ENCODE results near the gene MCHR2.
"Not testable (repeated sequence)": the region's sequence is repeated elsewhere in the genome, so short reads cannot be mapped to it uniquely, and the experiment has no call there.

The MCHR2 gene, protein sequence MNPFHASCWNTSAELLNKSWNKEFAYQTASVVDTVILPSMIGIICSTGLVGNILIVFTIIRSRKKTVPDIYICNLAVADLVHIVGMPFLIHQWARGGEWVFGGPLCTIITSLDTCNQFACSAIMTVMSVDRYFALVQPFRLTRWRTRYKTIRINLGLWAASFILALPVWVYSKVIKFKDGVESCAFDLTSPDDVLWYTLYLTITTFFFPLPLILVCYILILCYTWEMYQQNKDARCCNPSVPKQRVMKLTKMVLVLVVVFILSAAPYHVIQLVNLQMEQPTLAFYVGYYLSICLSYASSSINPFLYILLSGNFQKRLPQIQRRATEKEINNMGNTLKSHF

DNA sequence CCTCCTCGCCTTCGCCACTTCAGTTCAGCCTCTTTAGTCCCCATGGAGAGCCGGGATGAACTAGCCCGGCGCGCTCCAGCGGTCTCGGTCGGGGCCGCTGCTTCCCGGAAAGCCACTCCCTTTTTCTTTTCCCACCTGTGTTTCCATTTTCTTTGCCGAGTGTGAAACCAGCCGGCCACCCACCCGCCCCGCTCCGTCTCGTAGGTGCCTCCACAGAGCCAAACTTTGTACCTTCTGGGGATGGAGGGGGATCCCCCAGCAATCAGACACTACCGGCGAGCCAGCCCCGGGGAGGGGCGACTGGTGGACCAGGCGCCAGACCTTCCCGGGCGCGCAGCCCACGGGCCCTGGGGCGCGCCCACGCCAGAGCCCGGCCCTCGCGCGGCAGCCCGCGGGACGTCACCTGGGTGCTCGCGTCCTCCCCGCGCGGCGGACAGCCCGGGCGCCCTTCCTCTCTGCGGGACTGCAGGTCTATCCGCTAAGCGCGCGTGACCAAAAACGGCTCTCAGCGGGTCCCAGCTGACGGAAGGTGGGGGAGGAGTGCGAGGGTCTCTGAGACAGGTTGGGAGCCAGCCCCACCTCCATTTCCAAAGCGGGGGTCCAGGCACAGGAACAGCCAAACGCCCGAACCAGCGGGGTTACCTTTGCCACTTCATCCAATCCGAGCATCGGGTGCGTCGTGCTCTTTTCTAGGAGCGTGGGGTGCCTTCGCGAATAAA, at the start of gene MCHR2:
MCHR2 (minus strand) TSS at position 691 of the 719 bp plus-strand sequence. CDS start 38,076 bp downstream, outside the sequence.
- peak; percentile 45 for DNase-seq (ENCODE audit: low spot score)

DNA sequence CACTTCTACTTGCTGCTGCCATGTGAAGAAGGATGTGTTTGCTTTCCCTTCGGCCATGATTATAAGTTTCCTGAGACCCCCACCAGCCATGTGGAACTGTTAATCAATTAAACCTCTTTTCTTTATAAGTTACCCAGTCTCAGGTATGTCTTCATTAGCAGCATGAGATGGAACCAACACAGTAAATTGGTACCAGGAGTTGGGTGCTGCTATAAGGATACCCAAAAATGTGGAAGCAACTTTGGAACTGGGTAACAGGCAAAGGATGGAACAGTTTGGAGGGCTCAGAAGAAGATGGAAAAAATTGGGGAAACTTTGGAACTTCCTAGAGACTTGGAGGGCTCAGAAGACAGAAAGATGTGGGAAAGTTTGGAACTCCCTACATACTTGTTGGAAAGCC, 44.5 kb upstream of the MCHR2 start:
- DNase-seq (ENCODE audit: low spot score): not testable (repeated sequence)

DNA sequence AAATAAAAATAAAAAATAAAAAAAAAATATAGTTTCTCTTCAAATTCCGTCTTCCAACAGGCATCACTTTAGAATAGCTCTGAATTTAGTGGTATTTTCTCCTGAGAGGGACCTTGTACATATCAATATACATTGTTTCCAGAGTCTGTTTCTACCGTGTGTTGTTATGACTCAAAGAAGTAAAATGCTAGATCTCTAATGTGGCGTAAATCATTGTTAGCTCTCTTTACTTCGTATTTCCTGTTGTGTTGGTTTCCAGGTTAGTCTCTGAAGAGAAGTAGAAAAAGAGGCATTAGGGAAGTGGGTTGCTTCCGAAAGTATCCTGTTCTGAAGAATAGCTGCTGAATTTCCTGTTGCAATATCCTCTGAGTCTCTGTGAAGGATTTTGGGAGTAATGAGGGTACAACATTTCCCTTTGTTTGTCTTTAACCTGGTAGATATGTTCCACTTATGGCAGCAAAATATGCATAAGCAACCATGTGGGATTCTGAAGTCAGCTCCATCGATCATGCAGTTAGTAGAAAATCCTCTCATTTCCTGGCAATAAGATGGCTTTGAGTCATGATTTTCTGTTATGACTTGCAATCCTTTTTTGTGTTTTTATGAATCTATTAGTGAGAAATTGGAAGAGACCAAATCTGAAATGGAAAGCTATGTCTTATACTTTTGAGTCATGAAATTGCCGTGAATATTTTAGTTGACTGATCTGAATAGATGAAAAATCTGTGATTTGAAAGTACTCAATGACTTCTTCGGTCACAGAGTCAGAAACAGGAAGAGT, 42.0 kb upstream of the MCHR2 start:
- no peak for DNase-seq (ENCODE audit: low spot score)

DNA sequence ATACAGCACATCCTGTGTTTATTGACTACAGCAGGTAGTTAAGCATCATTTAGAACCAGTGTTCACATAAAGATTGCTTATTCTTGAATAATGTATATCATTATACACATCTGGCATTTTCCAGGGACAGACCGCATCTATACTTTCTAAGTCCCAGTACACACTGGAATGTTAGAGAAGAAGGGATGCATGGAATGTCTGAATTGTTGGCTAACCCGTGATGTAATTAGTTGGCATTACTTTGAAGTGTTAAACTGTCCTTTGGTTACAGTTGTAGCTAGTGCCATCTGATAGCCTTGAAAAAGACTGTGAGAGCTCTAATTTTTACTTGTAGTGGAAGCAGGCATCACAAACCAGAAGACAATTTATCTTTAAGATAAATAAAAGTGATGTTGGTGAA, 29.8 kb upstream of the MCHR2 start:
- DNase-seq (ENCODE audit: low spot score): no peak

DNA sequence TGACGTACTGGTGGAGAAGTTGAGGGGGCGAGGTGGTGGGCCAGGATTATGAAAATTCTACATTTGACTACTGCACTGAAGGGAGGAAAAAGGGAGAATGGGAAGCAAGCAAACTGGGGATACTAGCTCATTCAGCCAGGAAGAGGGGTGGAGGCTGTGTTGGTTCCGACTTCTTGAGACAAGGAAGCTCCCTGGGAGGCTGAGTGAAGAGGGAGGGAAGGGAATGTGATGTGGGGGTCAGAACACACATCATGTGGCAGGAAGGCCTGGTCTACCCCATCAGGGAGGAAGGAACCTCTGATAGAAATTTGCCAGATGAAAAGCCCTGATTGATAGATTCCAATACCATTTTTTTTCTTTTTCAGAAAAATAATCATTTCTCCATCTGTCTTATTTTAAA, 28.8 kb upstream of the MCHR2 start:
- DNase-seq (ENCODE audit: low spot score): no peak

DNA sequence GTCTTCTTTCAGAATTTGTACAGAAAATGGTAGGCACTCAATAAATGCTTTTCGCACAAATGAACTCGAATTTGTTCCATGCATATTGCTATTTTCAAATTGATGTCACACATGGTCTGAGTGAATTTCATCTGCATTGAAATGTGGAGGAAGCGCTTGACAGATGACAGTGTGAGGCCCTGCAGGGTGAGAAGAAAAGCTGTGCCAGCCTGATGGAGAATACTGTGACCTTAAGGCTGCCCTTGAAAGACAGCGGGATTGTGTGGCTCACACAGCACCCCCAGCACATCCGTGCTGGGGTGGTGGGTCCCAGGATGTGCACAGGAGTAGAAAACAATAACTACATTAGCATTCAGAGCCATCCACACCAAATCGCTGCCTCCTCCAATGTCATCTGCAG, 14.8 kb upstream of the MCHR2 start:
- DNase-seq (ENCODE audit: low spot score): no peak

DNA sequence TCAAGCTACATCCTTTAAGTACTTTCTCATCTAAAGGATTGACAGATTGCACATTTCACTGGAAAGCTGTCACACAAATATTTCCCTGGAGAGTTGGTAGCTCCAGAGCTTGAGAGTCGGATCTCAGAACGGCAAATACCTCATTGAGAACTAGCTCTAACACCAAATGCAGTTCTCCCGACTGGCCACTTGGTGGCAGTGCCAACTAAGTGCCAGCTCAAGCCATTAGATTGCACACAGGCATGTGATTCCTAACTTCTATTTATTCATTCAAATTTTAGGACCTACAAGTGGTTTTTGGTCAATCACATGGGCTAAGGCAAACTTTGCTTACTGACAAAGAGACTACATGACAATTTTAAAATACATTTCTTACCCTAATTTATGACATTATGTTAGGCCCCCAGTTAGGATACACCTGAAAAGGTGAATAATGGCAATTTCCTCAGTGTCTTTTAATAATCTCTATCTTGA, 7.9 kb upstream of the MCHR2 start:
- peak; percentile 78 for DNase-seq (ENCODE audit: low spot score)

DNA sequence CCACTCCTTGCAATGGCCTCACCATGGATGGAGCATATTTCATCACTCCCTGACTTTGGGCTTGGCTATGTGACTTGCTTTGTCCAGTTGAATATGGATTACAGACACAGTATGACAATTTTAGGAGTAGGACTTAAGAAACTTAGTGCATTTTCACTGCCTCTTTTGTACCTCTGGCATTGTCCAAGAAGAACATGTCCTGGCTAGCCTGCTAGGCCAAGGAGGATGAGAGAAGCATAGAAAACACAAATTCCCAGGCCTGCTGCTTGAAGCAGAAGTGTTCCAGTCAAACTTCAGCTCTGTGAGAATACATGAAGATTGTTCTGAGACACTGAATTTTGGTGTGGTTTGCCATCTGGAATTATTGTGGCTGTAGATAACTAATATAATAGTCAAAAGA, 3.1 kb upstream of the MCHR2 start:
- no peak for DNase-seq (ENCODE audit: low spot score)

DNA sequence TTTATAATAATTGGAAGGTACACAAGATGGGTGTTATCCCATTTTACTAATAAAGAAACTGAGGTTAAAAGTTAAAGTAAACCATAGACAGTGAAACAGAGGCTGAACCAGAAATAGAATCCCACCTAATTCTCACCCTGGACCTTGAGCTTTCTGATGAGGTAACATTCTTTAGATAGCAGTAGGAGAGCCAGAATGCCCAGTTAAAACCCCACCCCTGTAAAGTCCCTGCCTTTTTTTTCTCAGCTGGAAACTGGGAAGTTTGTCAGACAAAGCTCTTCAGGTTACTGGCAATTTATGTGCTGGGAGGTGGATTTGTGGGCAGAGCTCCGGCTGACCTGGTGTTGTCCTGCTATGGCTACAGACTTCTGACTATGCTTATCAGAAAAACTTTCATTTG, 1.9 kb upstream of the MCHR2 start:
- no peak for DNase-seq (ENCODE audit: low spot score)

DNA sequence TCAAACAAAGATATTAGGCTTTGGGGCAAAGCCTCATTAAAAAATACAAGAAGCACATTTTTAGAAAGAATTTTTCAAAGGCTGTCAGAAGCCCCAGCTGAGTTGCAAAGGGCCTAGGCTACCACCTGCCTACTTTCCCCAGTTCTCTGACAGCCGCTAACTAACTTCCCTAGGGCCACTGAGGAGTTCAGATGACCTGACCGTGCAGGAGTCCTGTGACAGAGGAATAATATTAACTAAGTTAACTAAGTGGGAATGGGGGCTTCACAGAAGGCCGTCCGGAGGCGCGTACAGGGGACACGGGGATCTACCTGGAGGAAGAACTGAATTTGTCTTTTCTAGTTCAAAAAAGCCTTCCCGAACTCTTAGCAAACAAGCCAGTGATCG, 884 bp downstream of the MCHR2 start:
- no peak for DNase-seq (ENCODE audit: low spot score)

DNA sequence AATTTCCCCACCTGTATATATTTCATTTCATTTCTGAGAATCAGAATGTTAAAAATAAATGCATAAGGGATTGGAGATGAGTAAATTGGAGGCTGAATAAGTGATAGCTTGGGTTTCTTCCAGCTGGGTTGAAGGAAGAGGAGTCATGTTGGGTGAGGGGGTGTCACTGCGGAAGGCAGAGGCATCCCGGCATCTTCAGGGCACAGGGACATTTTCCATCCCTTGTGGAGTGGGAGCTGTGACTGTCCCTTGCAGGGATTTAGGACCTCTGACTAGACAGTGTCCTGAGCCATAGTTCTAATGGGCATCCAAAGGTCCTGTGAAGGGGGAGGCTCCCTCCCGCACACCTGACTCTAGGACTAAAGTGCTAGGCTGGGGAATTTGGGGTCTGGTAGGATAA, 2.1 kb downstream of the MCHR2 start:
- no peak for DNase-seq (ENCODE audit: low spot score)

DNA sequence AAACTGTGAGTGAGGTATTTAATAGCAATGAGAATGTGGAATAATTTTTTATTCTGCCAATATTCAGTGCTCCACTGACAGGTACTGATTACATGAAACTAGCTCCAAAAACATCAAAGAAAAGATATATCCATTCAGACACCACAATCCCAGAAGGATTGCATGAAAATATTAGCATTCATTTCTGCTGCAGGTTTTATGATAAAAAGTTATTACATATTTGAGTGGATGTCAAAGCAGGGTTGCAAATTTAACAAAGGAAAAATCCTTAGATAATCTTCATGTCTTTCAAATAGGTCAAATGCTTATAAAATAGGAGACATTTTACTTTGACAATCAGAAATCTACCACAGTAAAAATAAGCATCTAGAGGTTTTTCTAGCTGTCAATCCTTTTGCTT, 13.3 kb downstream of the MCHR2 start:
- no peak for DNase-seq (ENCODE audit: low spot score)

DNA sequence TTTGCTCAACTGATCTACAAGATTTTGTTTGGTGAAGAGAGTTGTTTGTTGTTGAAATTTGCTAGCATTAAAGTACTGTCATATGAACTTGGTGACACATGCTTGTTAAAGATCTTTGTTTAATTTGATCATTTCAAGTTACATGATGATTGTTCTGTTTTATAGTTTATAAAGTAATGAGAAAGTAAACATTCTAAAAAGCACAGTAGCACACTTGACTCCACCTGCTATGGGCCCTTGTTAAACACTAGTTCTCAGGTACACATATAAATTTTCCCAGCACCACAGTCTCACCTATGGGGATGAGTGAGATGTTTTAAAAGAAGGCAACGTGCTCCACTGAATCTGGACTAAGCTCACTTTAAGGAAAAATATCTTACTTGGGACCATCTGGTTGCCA, 14.1 kb downstream of the MCHR2 start:
- no peak for DNase-seq (ENCODE audit: low spot score)

DNA sequence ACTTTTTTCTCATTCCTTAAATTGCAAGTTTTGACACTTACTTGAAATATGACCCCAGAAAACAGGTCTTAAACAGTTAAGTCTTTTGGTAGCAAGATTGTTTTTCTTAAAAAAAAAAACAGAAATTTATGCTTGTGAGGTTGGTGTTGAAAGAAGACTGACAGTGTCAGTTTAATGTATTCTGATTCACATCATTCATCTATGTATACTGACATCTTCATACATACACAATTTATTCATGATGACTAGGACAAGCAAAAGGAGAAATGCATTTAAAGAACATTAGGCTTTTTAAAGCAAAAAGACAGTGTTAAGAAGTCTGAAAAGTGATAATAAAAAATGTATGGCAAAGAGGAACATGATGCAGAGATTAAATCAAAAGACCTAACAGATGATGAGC, 27.0 kb downstream of the MCHR2 start:
- DNase-seq (ENCODE audit: low spot score): no peak

DNA sequence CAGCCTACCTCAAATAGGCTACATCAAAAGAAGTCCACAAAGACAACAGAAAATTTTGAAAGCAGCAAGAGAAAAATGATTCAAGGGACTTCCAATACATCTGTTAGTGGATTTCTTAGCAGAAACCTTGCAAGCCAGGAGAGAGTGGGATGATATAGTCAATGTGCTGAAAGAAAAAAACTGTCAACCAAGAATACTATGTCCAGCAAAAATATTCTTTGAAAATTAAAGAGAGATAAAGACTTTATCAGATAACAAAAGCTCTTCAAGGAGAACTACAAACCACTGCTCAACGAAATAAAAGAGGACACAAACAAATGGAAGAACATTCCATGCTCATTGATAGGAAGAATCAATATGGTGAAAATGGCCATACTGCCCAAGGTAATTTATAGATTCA, 34.0 kb downstream of the MCHR2 start:
- DNase-seq (ENCODE audit: low spot score): no peak

DNA sequence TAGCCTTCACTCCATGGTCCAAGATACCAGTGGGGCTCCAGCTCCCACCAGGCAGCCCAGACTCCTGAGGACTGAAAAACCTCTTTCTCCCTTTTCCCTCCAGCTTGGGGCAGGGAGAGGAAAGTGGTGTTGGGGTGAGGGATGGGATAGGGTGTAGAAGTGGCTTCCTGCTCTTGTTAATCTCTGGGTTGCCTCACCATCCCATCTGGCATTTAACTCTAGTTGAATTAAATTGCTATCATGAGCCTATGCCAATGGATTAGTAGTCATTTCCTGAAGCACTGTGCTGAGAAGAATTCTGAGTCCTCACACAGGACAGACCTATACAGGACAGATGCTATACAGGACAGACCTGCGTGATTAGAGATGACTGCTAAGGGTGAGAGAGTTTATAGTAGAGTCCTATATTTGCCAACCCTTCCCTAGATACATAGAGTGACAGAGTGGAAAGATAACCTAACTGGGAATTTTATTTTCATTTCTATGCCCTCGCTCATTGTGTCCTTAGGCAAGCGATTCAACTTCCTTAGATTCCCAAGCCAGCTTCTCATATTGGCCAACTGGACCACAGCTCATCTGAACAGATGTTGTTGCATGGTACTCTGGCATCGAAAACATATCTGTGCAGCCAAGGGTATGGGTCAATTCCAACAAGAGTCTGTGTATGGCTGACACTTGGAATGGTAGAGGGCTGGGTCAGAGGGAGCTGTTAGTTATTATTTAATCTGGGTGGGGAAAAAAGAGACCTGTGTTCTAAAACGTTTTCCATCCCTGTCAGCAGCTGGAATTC, 42.8 kb downstream of the MCHR2 start:
- peak; percentile 18 for DNase-seq (ENCODE audit: low spot score)

DNA sequence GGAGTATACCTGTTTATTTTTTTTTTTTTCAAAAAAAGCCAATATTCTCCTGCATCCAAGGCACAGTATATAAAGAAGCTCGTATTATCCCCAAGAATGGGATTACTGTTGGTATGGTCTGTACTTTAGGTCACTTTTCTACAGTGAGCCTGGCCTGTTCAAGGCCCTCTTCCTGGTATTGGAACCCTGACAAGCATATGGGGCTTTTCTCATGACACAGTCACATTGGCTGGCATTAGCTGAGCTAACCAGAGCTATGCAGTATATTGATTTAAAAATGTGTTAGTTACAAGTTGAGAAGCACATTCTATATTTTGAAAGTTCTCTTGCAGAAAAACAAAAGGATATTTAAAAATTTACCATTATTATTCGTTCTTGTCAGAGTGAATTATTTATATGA, 48.0 kb downstream of the MCHR2 start:
- DNase-seq (ENCODE audit: low spot score): no peak

DNA sequence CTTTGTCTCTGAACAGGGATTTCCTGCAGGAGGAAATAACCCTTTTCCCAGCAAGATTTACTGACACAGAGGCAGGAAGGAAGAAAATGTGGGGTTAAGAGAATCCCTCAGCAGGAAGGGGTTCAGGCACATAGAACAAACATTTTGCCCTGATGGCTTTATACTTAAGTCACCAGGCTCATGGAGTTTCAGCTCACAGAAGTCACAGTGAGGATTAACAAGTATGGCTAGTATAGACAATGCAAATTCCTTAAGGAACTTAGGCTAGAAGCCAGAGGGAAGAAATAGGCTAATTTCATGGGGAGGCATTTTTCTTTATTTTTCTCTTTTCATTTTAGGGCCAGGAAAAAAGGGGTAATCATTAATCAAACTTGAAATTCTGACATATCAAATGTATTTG, 50.2 kb downstream of the MCHR2 start:
- no peak for DNase-seq (ENCODE audit: low spot score)

DNA sequence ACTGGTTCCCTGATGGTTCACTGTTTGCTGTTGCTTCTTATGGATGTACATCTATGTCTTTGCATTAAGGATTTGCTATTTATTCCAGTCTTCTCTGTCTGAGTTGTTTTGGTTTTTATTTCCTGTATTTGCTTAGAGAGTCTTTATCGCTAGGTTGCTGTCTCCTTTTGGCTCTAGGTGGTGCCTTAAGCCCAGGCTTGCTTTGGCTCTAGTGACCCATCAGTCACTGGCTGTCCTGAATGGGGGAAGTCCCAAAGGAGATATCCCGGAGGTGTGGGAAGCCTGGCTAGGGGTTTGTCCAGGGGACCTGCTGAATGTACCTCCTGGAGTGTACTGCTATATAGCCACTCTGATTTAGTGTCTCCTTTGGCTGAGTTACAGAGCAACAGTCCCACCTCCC, 53.4 kb downstream of the MCHR2 start:
- no peak for DNase-seq (ENCODE audit: low spot score)

DNA sequence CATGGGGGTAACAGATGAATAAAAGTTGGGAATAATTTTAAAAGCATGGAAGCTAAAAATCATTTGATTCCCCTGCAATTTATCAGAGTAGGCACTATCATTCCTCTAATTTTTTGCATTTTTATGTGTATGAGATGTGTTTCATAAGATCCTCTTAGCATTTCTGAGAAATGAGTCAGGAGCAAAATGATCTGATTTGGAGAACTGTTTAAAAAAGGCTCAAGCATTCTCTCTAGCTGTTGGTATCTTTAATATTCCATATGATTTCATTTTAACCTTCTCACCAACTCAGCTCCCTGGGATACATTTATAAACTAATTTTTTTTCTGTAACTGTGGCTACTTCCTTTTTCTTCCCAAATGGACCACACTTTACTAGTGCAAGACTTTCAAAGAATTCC, 60.9 kb downstream of the MCHR2 start:
- peak; percentile 47 for DNase-seq (ENCODE audit: low spot score)

DNA sequence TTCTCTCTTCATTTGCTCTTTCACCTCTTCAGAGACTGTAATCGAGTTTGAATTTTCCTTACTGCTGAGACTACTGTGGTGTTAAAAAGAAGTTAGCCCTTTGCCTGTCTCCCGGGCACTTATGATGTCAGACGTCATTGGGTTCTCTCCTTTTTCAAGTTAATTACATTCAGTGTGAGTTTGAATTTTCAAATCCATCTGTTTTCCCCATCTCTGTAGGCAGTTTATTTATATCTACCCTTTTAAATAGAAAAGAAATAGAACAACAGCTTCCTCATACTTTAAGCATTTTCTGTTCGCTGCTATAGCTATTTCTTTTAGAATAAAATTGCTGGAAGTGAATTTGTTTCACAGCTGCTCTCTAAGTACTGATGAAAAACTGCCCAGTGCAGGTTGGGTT, 81.4 kb downstream of the MCHR2 start:
- DNase-seq (ENCODE audit: low spot score): no peak
